HCT116 (cell line): ENCODE measurements around the gene TEX47. TPM values are rescaled to one million over a fixed set of nuclear protein-coding genes. Genes with fewer than 3 reads are reported as not detected.

Experiments used
- ATAC-seq: fragments of 200-7000 bp; cut with Tn5 transposase; 2 replicates; pipeline ENCODE4 v1.9.1; 2020; ENCODE audit warnings: mild to moderate bottlenecking, moderate library complexity
- BruUV-seq: library from RNA; stranded (reverse); fragments of 400-500 nt; replicated peaks from 2 replicates; lab custom pipeline; 2021; lab: Mats Ljungman, UMichigan
- CTCF ChIA-PET: fragments of 300-600 bp; sonication (Branson Sonifier 250); formaldehyde crosslinking; loops from one replicate; lab custom pipeline; 2021; ENCODE audit warnings: antibody characterized with exemption; lab: Charles Lee
- POLR2A ChIA-PET: fragments of 300-600, 350-600 bp; sonication (Branson Sonifier 250); formaldehyde crosslinking; loops from one replicate; lab custom pipeline; 2021; ENCODE audit warnings: antibody characterized with exemption; lab: Charles Lee
- RAD21 ChIA-PET, 2 experiments: fragments of 300-600 bp; sonication (Branson Sonifier 250); formaldehyde crosslinking; loops; one replicate each; lab custom pipeline; 2023; ENCODE audit warnings: low total read pairs in 2 of 2; ENCODE audit not compliant: uncharacterized antibody in 2 of 2, unreplicated experiment in 2 of 2, low non-redundant PET in 1 of 2; lab: Charles Lee
- DNase-seq: peaks from one replicate; pipeline ENCODE4 v3.0.0-alpha.2; 2010; ENCODE audit warnings: low read depth, low spot score
- H2AFZ ChIP-seq: fragments of 200-600 bp; shearing (Covaris generic), sonication (generic); 2 replicates; pipeline ENCODE4 v1.6.1; 2017; ENCODE audit warnings: low read depth, mixed run types, mixed read lengths, antibody characterized with exemption, low read length; ENCODE audit not compliant: poor library complexity, severe bottlenecking
- H3K27ac ChIP-seq: 2 replicates; pipeline ENCODE4 v1.5.1; 2012; ENCODE audit warnings: low read depth, low read length
- H3K27me3 ChIP-seq: fragments of 200-600 bp; sonication (generic); 2 replicates; pipeline ENCODE4 v1.6.1; 2016; ENCODE audit warnings: mixed run types, low read length, mixed read lengths; ENCODE audit not compliant: insufficient read depth
- H3K36me3 ChIP-seq, 2 experiments: fragments of 200-500 bp in 1 of 2; fragments of 200-600 bp in 1 of 2; sonication (Bioruptor generic) in 1 of 2; sonication (generic) in 1 of 2; 2 replicates each; pipeline versions ENCODE4 v1.5.1 to v1.6.1; 2014 to 2016; ENCODE audit warnings: low read length in 2 of 2, inconsistent platforms in 1 of 2, mixed read lengths in 1 of 2, mixed run types in 1 of 2; ENCODE audit not compliant: insufficient read depth in 2 of 2, control insufficient read depth in 1 of 2
- H3K4me1 ChIP-seq, 2 experiments: fragments of 200-600 bp in 1 of 2; sonication (generic) in 1 of 2; 2 replicates each; pipeline versions ENCODE4 v1.5.1 to v1.6.1; 2012 to 2017; ENCODE audit warnings: low read length in 2 of 2, inconsistent platforms in 1 of 2, mild to moderate bottlenecking in 1 of 2, mixed read lengths in 1 of 2, mixed run types in 1 of 2, moderate library complexity in 1 of 2; ENCODE audit not compliant: insufficient read depth in 2 of 2, control insufficient read depth in 1 of 2
- H3K4me2 ChIP-seq: fragments of 200-600 bp; sonication (generic); 2 replicates; pipeline ENCODE4 v1.6.1; 2017; ENCODE audit warnings: mixed run types, low read length, mixed read lengths
- H3K4me3 ChIP-seq, 2 experiments: fragments of 200-600 bp in 1 of 2; sonication (generic) in 1 of 2; replicated peaks in 1 of 2; 2 replicates each; pipeline ENCODE4 v1.5.1; 2011 to 2016; ENCODE audit warnings: low read length in 2 of 2, control low read depth in 1 of 2, low read depth in 1 of 2, mild to moderate bottlenecking in 1 of 2, mixed read lengths in 1 of 2, mixed run types in 1 of 2
- H3K79me2 ChIP-seq: fragments of 200-600 bp; sonication (generic); 2 replicates; pipeline ENCODE4 v1.6.1; 2017; ENCODE audit warnings: mild to moderate bottlenecking, mixed run types, low read length, moderate library complexity, mixed read lengths; ENCODE audit not compliant: insufficient read depth
- H3K9ac ChIP-seq: fragments of 200-600 bp; sonication (generic); 2 replicates; pipeline ENCODE4 v1.6.1; 2016; ENCODE audit warnings: low read length, mixed read lengths
- H3K9me2 ChIP-seq: fragments of 200-600 bp; sonication (generic), shearing (Covaris generic); 2 replicates; pipeline ENCODE4 v1.6.1; 2017; ENCODE audit warnings: mixed run types, mild to moderate bottlenecking, moderate library complexity; ENCODE audit not compliant: insufficient read depth
- H3K9me3 ChIP-seq, 2 experiments: fragments of 200-500 bp in 1 of 2; fragments of 200-600 bp in 1 of 2; sonication (Bioruptor generic) in 1 of 2; sonication (generic) in 1 of 2; 2 replicates each; pipeline ENCODE4 v1.6.1; 2014 to 2017; ENCODE audit warnings: low read length in 2 of 2, mixed read lengths in 2 of 2, inconsistent platforms in 1 of 2, low read depth in 1 of 2, mild to moderate bottlenecking in 1 of 2, mixed run types in 1 of 2, moderate library complexity in 1 of 2; ENCODE audit not compliant: control insufficient read depth in 1 of 2, insufficient read depth in 1 of 2
- H4K20me1 ChIP-seq: fragments of 200-600 bp; sonication (generic), shearing (Covaris generic); 2 replicates; pipeline ENCODE4 v1.6.1; 2017; ENCODE audit warnings: mixed run types, mild to moderate bottlenecking, moderate library complexity; ENCODE audit not compliant: insufficient read depth
- CBX3 ChIP-seq: IDR thresholded peaks from 2 replicates; pipeline ENCODE4 v1.6.1; 2012; ENCODE audit warnings: low read depth
- CEBPB ChIP-seq: IDR thresholded peaks from 2 replicates; pipeline ENCODE4 v1.6.1; 2012; ENCODE audit warnings: low read depth
- EGR1 ChIP-seq: IDR thresholded peaks from 2 replicates; pipeline ENCODE4 v1.6.1; 2012; ENCODE audit warnings: low read depth
- JUND ChIP-seq: IDR thresholded peaks from 2 replicates; pipeline ENCODE4 v1.6.1; 2012
- POLR2AphosphoS5 ChIP-seq: IDR thresholded peaks from 2 replicates; pipeline ENCODE4 v1.6.1; 2011; ENCODE audit warnings: mild to moderate bottlenecking, low read depth, low read length, moderate library complexity
- SP1 ChIP-seq: IDR thresholded peaks from 2 replicates; pipeline ENCODE4 v1.6.1; 2012; ENCODE audit warnings: low read depth
- SRF ChIP-seq: IDR thresholded peaks from 2 replicates; pipeline ENCODE4 v1.6.1; 2012; ENCODE audit warnings: low read depth
- TCF7L2 ChIP-seq: IDR thresholded peaks from 2 replicates; pipeline ENCODE4 v1.7.0; 2011; ENCODE audit warnings: borderline replicate concordance, inconsistent platforms; ENCODE audit not compliant: insufficient read depth, insufficient read length; ENCODE audit errors: extremely low read depth
- ZNF274 ChIP-seq: fragments of 200-500 bp; sonication (Bioruptor generic); IDR thresholded peaks from 2 replicates; pipeline ENCODE4 v1.6.1; 2014; ENCODE audit warnings: mild to moderate bottlenecking, low read depth, low read length, inconsistent platforms
- intact Hi-C: fragments of 100-400 bp; cut with micrococcal nuclease; formaldehyde crosslinking; loops from 2 replicates; pipeline ENCODE4 v1.10.0; 2022
- total RNA-seq: library from RNA; stranded (reverse); gene quantifications from one replicate; pipeline ENCODE4 v1.2.1, GENCODE V29; 2021; ENCODE audit not compliant: unreplicated experiment
- TF ChIP-seq, protein P1 (sequence below): IDR thresholded peaks from 2 replicates; pipeline ENCODE4 v1.6.1; 2012

Gene TEX47
- total RNA-seq, 1 experiment from 2014 or later: not detected

DNA sequence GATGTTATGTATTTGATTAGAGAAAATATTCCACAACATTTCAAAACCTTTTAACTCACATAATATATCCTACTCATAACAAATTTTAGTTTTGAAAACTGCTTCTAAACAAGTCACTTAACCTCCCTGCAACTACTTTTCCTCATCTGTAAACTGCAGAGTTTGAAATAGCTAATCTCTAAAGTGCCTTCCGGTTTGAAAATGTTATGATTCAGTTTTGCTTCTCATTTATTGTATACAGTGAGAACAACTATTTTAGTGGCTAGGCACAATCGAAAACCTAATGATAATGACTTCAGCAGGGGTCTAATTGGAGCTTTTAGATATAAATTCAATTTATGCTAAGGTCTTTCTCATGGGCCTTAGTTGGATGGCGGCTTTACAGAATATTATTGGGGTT is 30.7 kb upstream of the TEX47 start (continued):
- TF ChIP-seq, protein P1, sequence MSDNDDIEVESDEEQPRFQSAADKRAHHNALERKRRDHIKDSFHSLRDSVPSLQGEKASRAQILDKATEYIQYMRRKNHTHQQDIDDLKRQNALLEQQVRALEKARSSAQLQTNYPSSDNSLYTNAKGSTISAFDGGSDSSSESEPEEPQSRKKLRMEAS: no peak
- TF ChIP-seq CEBPB (no peak), SRF (no peak), JUND (no peak), EGR1 (no peak)

DNA sequence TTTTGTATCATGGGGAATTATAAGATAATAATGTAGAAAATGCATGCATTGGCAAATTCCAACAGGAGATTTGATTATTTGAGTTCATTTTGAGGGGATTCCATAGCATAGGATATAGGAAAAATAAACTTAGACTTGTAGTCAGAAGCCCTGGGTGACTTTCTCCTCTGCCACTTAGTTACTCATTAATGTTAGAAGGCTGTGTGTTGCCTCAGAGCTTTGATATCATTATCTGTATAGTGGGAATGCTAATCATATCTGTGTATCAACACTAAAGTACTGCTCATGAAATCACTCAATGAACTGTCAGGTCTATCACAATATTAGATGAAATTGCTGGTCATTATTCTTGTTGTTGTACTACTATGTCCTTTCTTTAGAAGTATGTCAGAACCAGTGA is 23.0 kb upstream of the TEX47 start:
- POLR2A ChIA-PET: no interaction called here
- RAD21 ChIA-PET: no interaction called here
- CTCF ChIA-PET: no interaction called here
- no peaks in the 10 kb centered on the region for H3K4me1 ChIP-seq
- no peaks in the 10 kb centered on the region for H3K79me2 ChIP-seq
- no peak overlapping the region for H3K4me3 ChIP-seq
- BruUV-seq: no TSS peak
- intact Hi-C loops: no loop called here
- H3K4me2 ChIP-seq: no peak overlapping the region
- no peak overlapping the region for H3K27ac ChIP-seq
- no peaks in the 10 kb centered on the region for H3K9me3 ChIP-seq
- no peaks in the 10 kb centered on the region for H3K36me3 ChIP-seq
- no peaks in the 10 kb centered on the region for H4K20me1 ChIP-seq
- TF ChIP-seq SRF: no peak
- no peak for TF ChIP-seq CBX3
- TF ChIP-seq POLR2AphosphoS5: no peak
- no peak for TF ChIP-seq ZNF274
- TF ChIP-seq, all 23 proteins: peak for 0
- no peaks in the 10 kb centered on the region for H3K9me2 ChIP-seq
- no peak for ATAC-seq
- no peak overlapping the region for H3K9ac ChIP-seq
- no peak for DNase-seq
- H3K27me3 ChIP-seq: no peaks in the 10 kb centered on the region
- H2AFZ ChIP-seq: no peak overlapping the region

GRCh38 chr7:88806280-88807037 is 10.9 kb upstream of the TEX47 start:
- Histone ChIP-seq H3K79me2 (no peaks in the 10 kb centered on the region), H3K9me3 (no peaks in the 10 kb centered on the region), H4K20me1 (no peaks in the 10 kb centered on the region), H3K9ac (no peak overlapping the region), H2AFZ (no peak overlapping the region), H3K27me3 (no peaks in the 10 kb centered on the region), H3K4me2 (no peak overlapping the region), H3K27ac (no peak overlapping the region), H3K36me3 (no peaks in the 10 kb centered on the region), H3K9me2 (no peaks in the 10 kb centered on the region), H3K4me1 (no peaks in the 10 kb centered on the region), H3K4me3 (no peak overlapping the region)
- BruUV-seq: no TSS peak
- ATAC-seq (no peak), DNase-seq (no peak)
- ChIA-PET RAD21 (no interaction called here), POLR2A (no interaction called here), CTCF (interaction anchor here (1.5 kb wide), 1 partner anchor 29 kb away, joined by 4 read pairs; no protein-coding TSS in a partner anchor)
- intact Hi-C loops: no loop called here
- TF ChIP-seq, protein P1: no peak
- no peak for TF ChIP-seq CEBPB
- TF ChIP-seq TCF7L2: no peak
- TF ChIP-seq SP1: no peak
